Measurements from ENCODE around the gene TTN.
A peak's percentile ranks its signal among the peaks of the same experiment; 100 is the strongest.

Gene TTN

GRCh38 chr2:178807227-178808008, at the start of gene TTN:
TTN (minus strand) TSS chr2:178807423; CDS start chr2:178804642, 2,781 bp downstream.
- no peak for DNase-seq

GRCh38 chr2:178855151-178855550, 47.9 kb upstream of the TTN start:
- DNase-seq: no peak

- DNase-seq: no peak
Measured at GRCh38 chr2:178848335-178848734, 41.1 kb upstream of the TTN start.

GRCh38 chr2:178846458-178846802, 39.2 kb upstream of the TTN start:
- DNase-seq: no peak

GRCh38 chr2:178845566-178846457, 38.6 kb upstream of the TTN start:
- DNase-seq: no peak

- no peak for DNase-seq
Measured at GRCh38 chr2:178844701-178845100, 37.5 kb upstream of the TTN start.

- no peak for DNase-seq
Measured at GRCh38 chr2:178844269-178844668, 37.0 kb upstream of the TTN start.

GRCh38 chr2:178843697-178844096, 36.5 kb upstream of the TTN start:
- no peak for DNase-seq

- peak; percentile 9 for DNase-seq
Measured at GRCh38 chr2:178836807-178837206, 29.6 kb upstream of the TTN start.

GRCh38 chr2:178834086-178834485, 26.9 kb upstream of the TTN start:
- no peak for DNase-seq

GRCh38 chr2:178833382-178833781, 26.2 kb upstream of the TTN start:
- DNase-seq: no peak

GRCh38 chr2:178830451-178830850, 23.2 kb upstream of the TTN start:
- no peak for DNase-seq

GRCh38 chr2:178829981-178830380, 22.8 kb upstream of the TTN start:
- no peak for DNase-seq

GRCh38 chr2:178829299-178829960, 22.2 kb upstream of the TTN start:
- peak; percentile 52 for DNase-seq

GRCh38 chr2:178828486-178828881, 21.3 kb upstream of the TTN start:
- no peak for DNase-seq

- no peak for DNase-seq
Measured at GRCh38 chr2:178827739-178828485, 20.7 kb upstream of the TTN start.

GRCh38 chr2:178827111-178827510, 19.9 kb upstream of the TTN start:
- DNase-seq: no peak

- DNase-seq: no peak
Measured at GRCh38 chr2:178825183-178825582, 18.0 kb upstream of the TTN start.

- no peak for DNase-seq
Measured at GRCh38 chr2:178824181-178824580, 17.0 kb upstream of the TTN start.

- peak; percentile 59 for DNase-seq
Measured at GRCh38 chr2:178819992-178820391, 12.8 kb upstream of the TTN start.

- peak; percentile 22 for DNase-seq
Measured at GRCh38 chr2:178819147-178819875, 12.1 kb upstream of the TTN start.

- no peak for DNase-seq
Measured at GRCh38 chr2:178811901-178812300, 4.7 kb upstream of the TTN start.
